Kidney epithelial cell (primary cell): ENCODE results near the gene PLCB1. TPM values are rescaled to one million over a fixed set of nuclear protein-coding genes. Genes with fewer than 3 reads are reported as not detected.

Experiments used
- DNase-seq: peaks from one replicate; pipeline ENCODE4 v3.0.0-alpha.2; 2010; ENCODE audit warnings: low read depth
- H3K27me3 ChIP-seq: 2 replicates; pipeline ENCODE4 v1.6.0; 2011; ENCODE audit warnings: low read length; ENCODE audit not compliant: control insufficient read depth, insufficient read depth
- H3K36me3 ChIP-seq: 2 replicates; pipeline ENCODE4 v1.5.1; 2011; ENCODE audit warnings: low read length; ENCODE audit not compliant: control insufficient read depth, insufficient read depth
- H3K4me3 ChIP-seq: 2 replicates; pipeline ENCODE4 v1.5.1; 2011; ENCODE audit warnings: low read depth, mild to moderate bottlenecking, control low read depth, low read length
- CTCF ChIP-seq: IDR thresholded peaks from 2 replicates; pipeline ENCODE4 v1.5.1; 2011; ENCODE audit warnings: mild to moderate bottlenecking, moderate library complexity, low read length, control low read depth, inconsistent platforms; ENCODE audit not compliant: insufficient read depth, poor library complexity, severe bottlenecking
- total RNA-seq: library from RNA; depleted of rRNA; stranded (reverse); fragments of >200 nt; gene quantifications from 2 replicates; pipeline ENCODE4 v1.2.3, GENCODE V29; 2015

The PLCB1 gene
- total RNA-seq, 1 donor from 2014 or later: 5.1 TPM

DNA sequence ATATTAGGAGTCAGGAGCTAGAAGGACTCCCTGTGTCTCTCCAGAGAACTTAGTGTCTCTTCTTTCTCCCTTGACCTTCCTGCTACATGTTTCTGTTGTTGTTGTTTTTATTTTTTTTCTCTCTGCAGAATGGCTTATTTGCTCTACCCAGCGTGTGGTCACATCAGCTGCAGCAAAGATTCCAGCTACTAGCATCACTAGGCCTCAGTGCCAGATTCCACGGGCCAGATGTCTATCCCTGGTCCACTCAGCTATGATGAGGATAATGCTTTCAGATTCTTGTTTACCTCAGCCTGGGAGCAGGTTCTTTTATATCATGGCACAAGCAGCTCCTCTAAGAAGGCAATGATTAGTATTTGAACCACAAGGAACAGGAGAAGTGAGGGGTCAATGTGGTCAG is 110.0 kb downstream of the PLCB1 start:
- no peaks in the 10 kb centered on the region for H3K27me3 ChIP-seq
- H3K4me3 ChIP-seq: no peak overlapping the region
- H3K36me3 ChIP-seq: no peaks in the 10 kb centered on the region
- no peak for DNase-seq
- TF ChIP-seq CTCF: no peak

DNA sequence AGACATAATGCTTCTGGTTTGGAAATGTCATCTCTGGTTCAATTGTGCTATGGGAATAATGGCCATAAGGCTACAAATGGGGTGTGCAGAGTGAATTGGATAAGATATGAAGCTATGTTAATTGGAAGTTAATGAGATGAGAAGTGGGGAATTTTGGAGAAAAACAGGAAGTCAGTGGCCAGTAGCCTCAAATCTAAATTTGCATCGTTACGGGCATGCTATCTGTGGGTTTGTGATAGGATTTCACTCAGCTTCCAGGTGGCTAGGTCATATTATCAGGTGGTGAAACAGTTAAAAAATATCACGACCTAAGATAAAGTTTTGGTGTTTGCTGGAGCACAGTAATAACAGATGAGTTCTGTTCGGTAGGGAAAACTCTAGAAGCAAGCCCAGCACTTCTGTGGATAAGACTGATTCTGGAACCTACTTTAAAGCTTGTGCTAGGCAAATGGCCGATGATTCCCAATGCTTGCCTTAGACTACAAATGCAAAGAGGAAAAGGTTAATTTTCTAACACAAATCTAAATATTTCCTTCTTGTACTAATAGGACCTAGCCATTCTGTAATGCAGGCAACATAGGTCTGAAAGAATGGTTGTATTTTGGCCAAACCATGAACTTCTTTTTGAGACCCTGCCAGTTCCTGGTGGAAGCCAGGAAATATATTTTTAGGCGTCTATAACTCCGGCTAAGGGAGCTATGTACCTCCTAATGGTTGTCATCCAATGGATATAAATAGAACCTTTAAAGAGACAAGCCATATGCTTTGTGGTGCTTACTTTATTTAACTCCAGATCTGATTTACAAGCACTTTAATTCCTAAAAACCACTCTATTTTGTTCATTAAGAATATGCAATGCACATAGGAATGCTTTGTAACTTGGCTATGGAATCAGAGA is 111.0 kb downstream of the PLCB1 start:
- Histone ChIP-seq H3K36me3 (no peaks in the 10 kb centered on the region), H3K27me3 (no peaks in the 10 kb centered on the region), H3K4me3 (no peak overlapping the region)
- no peak for TF ChIP-seq CTCF
- DNase-seq: no peak

- Histone ChIP-seq H3K4me3 (no peak overlapping the region), H3K36me3 (no peaks in the 10 kb centered on the region), H3K27me3 (no peaks in the 10 kb centered on the region)
- no peak for TF ChIP-seq CTCF
- no peak for DNase-seq
Observed at GRCh38 chr20:8244637-8245036, 112.6 kb downstream of the PLCB1 start.

- Histone ChIP-seq H3K36me3 (no peaks in the 10 kb centered on the region), H3K27me3 (no peaks in the 10 kb centered on the region), H3K4me3 (no peak overlapping the region)
- no peak for DNase-seq
- TF ChIP-seq CTCF: no peak
Observed at GRCh38 chr20:8246153-8246552, 114.1 kb downstream of the PLCB1 start.

GRCh38 chr20:8246716-8247115 is 114.7 kb downstream of the PLCB1 start:
- Histone ChIP-seq H3K4me3 (no peak overlapping the region), H3K27me3 (no peaks in the 10 kb centered on the region), H3K36me3 (no peaks in the 10 kb centered on the region)
- no peak for TF ChIP-seq CTCF
- no peak for DNase-seq

DNA sequence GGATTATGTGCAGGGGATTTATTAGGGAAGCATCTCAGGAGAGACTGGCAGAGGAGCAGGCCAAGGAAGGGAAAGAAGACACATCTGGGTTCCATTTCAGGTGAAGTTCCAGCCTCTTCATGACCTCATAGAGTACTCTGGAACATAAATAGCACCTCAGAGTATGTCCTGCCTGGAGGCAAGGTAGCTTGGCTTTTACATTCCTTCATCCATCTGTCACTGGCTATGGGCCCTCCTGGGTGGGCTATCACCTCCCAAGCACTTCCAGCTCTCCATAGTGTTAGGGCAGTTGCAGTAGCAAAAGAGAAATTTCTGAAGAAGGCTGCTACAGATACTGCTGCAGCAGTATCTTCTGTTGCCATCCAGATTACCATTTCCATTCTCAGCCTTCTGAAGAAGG is 116.0 kb downstream of the PLCB1 start:
- TF ChIP-seq CTCF: no peak
- Histone ChIP-seq H3K4me3 (no peak overlapping the region), H3K36me3 (no peaks in the 10 kb centered on the region), H3K27me3 (no peaks in the 10 kb centered on the region)
- no peak for DNase-seq
